ENCODE results near the gene CCDC102A. TPM values are rescaled to one million over a fixed set of nuclear protein-coding genes. Genes with fewer than 3 reads are reported as not detected.

CCDC102A gene
- total and polyA plus RNA-seq, 10 of the 15 experiments (the other 5 are each of a cell fraction or from before 2014, with no cell fraction given), result 0.03 to 5.9 (median 2.4) TPM

- TF ChIP-seq EZH2 (IDR thresholded peaks at IDR 0.05; ENCODE audit: borderline replicate concordance, control insufficient read depth, low read depth, low read length), result no peak
- no peak for TF ChIP-seq MYB (IDR thresholded peaks at IDR 0.05; ENCODE audit: borderline replicate concordance, low read depth, low read length)
- no peak for TF ChIP-seq MYC (IDR thresholded peaks at IDR 0.05; ENCODE audit: insufficient read depth, insufficient read length, insufficient replicate concordance, low read length, severe bottlenecking)
- no peak for TF ChIP-seq IKZF2 (IDR thresholded peaks at IDR 0.05)
- TF ChIP-seq STAT1 (conservative IDR thresholded peaks at IDR 0.05), result no peak
- no peak for TF ChIP-seq SP1 (IDR thresholded peaks at IDR 0.05; ENCODE audit: low read depth, low read length)
- TF ChIP-seq CREB1 (IDR thresholded peaks at IDR 0.05; ENCODE audit: low read depth), result no peak
- TF ChIP-seq JUND (IDR thresholded peaks at IDR 0.05; ENCODE audit: low read depth, low read length), result no peak
Measured at GRCh38 chr16:57540387-57540786, 4.0 kb upstream of the CCDC102A start (continued).

GRCh38 chr16:57539072-57539796 lies 2.9 kb upstream of the CCDC102A start:
- H3K4me1 ChIP-seq (ENCODE audit: control insufficient read depth, insufficient read depth, low read length), result peaks cover 68% of the 10 kb centered on the region
- CTCF ChIA-PET, result interaction anchor here (0.7 to 3.3 kb wide), 7 partner anchors 13 to 122 kb away, joined by 3 to 18 read pairs (median 4); partner anchors contain the start of gene POLR2C
- H2AFZ ChIP-seq (ENCODE audit: control insufficient read depth, low read depth, low read length), result no peak overlapping the region
- BruUV-seq (replicated peaks), result no TSS peak
- in situ Hi-C loops (cut with MboI) (no loop called here), intact Hi-C loops (cut with micrococcal nuclease; ENCODE audit: unreplicated experiment) (loop anchor here (5.0 kb wide), 2 partner anchors 237 to 352 kb away; partner anchors contain the start of genes PSME3IP1 and RSPRY1)
- H3K4me2 ChIP-seq (ENCODE audit: control insufficient read depth, insufficient read depth), result peak overlapping the region; percentile 84
- 5% methylated on average over 10 of the region's 10 CpGs for WGBS (ENCODE audit: insufficient coverage, insufficient replicate concordance, low lambda C conversion rate, missing lambda C conversion rate)
- RAD21 ChIA-PET (ENCODE audit: unreplicated experiment), result interaction anchor here (0.7 to 3.0 kb wide), 4 partner anchors 17 to 71 kb away, joined by 3 to 19 read pairs (median 8); no protein-coding TSS in a partner anchor
- no peak overlapping the region; the same call in 1 of the 2 replicates for H3K9ac ChIP-seq (ENCODE audit: control insufficient read depth, insufficient read depth, low read length)
- peak; percentile 88 for DNase-seq (ENCODE audit: low read depth, low spot score)
- ATAC-seq, result peak; percentile 51
- no peaks in the 10 kb centered on the region for H4K20me1 ChIP-seq (ENCODE audit: control insufficient read depth, insufficient read depth)
- peak; percentile 88 for FAIRE-seq
- no peaks in the 10 kb centered on the region for H3K9me3 ChIP-seq (replicated peaks; ENCODE audit: control insufficient read depth, insufficient read depth, low read length)
- H3K27me3 ChIP-seq (replicated peaks in 1 of 2; ENCODE audit: control insufficient read depth in 2 of 2, insufficient read depth in 2 of 2, low read length in 1 of 2), result no peaks in the 10 kb centered on the region
- H3K79me2 ChIP-seq (ENCODE audit: control insufficient read depth, insufficient read depth, low read length), result peaks cover 25% of the 10 kb centered on the region
- no peaks in the 10 kb centered on the region for H3K36me3 ChIP-seq (ENCODE audit: control insufficient read depth in 2 of 2, insufficient read depth in 2 of 2, low read length in 1 of 2)
- SMC1A ChIA-PET (ENCODE audit: uncharacterized antibody, unreplicated experiment), result interaction anchor here (0.9 to 3.0 kb wide), 9 partner anchors 13 to 161 kb away, joined by 3 to 17 read pairs (median 3); partner anchors contain the start of gene DOK4
- POLR2A ChIA-PET, result interaction anchor here (0.5 to 0.7 kb wide), 2 partner anchors 522 to 707 kb away, joined by 3 to 5 read pairs; no protein-coding TSS in a partner anchor
- 0 out of 2 replicates have a peak overlapping the region, but pooled peaks have one; percentile 87 for H3K4me3 ChIP-seq
- peak overlapping the region; percentile 85 for H3K27ac ChIP-seq (ENCODE audit: control insufficient read depth, insufficient read depth)
- TF ChIP-seq ATF7 (IDR thresholded peaks at IDR 0.05; ENCODE audit: low read depth) (peak; percentile 97), MTA3 (IDR thresholded peaks at IDR 0.05; ENCODE audit: borderline replicate concordance, low read length) (no peak), EP300 (IDR thresholded peaks at IDR 0.05; ENCODE audit: borderline replicate concordance in 1 of 2, control insufficient read depth in 1 of 2, low read depth in 2 of 2, low read length in 2 of 2) (peak; percentile 61 to 90; a peak in 3 of 4 replicates), HDAC2 (IDR thresholded peaks at IDR 0.05) (no peak), JUND (IDR thresholded peaks at IDR 0.05; ENCODE audit: low read depth, low read length) (no peak), NKRF (conservative IDR thresholded peaks at IDR 0.05) (no peak), POLR2A (IDR thresholded peaks at IDR 0.05; ENCODE audit: low read depth, low read length) (no peak), IRF5 (IDR thresholded peaks at IDR 0.05; ENCODE audit: borderline replicate concordance) (no peak), NFXL1 (IDR thresholded peaks at IDR 0.05; ENCODE audit: borderline replicate concordance) (no peak), ZNF384 (IDR thresholded peaks at IDR 0.05; ENCODE audit: borderline replicate concordance, low read depth, low read length) (peak; percentile 72; the same call in 1 of the 2 replicates), RBBP5 (conservative IDR thresholded peaks at IDR 0.05) (no peak), TBL1XR1 (IDR thresholded peaks at IDR 0.05; ENCODE audit: low read depth, low read length) (no peak), STAT3 (IDR thresholded peaks at IDR 0.05; ENCODE audit: low read depth, low read length) (no peak)

All from GM12878 (cell line).